ENCODE results near the gene IBSP.

IBSP gene

GRCh38 chr4:87781569-87781968, 17.8 kb upstream of the IBSP start:
- no peak overlapping the region for H2BK120ac ChIP-seq (ENCODE audit: low read depth, low read length)
- H3K4ac ChIP-seq (ENCODE audit: low read depth in 1 of 2, low read length in 2 of 2), result no peak overlapping the region
- no peak overlapping the region for H4K8ac ChIP-seq (ENCODE audit: low read length)
- 100% methylated on average over 1 of the region's 2 CpGs for WGBS
- H3K4me3 ChIP-seq (ENCODE audit: insufficient read depth in 1 of 2, low read depth in 1 of 2, low read length in 2 of 2), result no peak overlapping the region
- H2BK5ac ChIP-seq (ENCODE audit: low read depth, low read length, poor library complexity, severe bottlenecking), result no peak overlapping the region
- H4K91ac ChIP-seq (ENCODE audit: low read length), result no peak overlapping the region
- no peak overlapping the region for H2AK5ac ChIP-seq (ENCODE audit: low read length, severe bottlenecking)
- H3K79me1 ChIP-seq (replicated peaks; ENCODE audit: low read length, poor library complexity, severe bottlenecking), result no peaks in the 10 kb centered on the region
- no peak for DNase-seq
- no peak overlapping the region for H3K27ac ChIP-seq (ENCODE audit: low read length, poor library complexity, severe bottlenecking)
- no peak overlapping the region for H3K14ac ChIP-seq (ENCODE audit: low read length in 2 of 2)
- no peak overlapping the region for H3K9ac ChIP-seq (ENCODE audit: low read length)
- no peak overlapping the region for H3K23ac ChIP-seq (ENCODE audit: low read length in 2 of 2)
- H3K4me1 ChIP-seq (ENCODE audit: control insufficient read depth, insufficient read depth, low read depth, low read length), result no peaks in the 10 kb centered on the region
- no peak overlapping the region for H2BK12ac ChIP-seq (ENCODE audit: low read length in 2 of 2)
- H3K4me2 ChIP-seq (ENCODE audit: low read length, poor library complexity, severe bottlenecking), result no peak overlapping the region
- no peak overlapping the region for H3K18ac ChIP-seq (ENCODE audit: low read depth in 1 of 2, low read length in 2 of 2)
- H3K9me3 ChIP-seq (ENCODE audit: control insufficient read depth, low read length), result no peaks in the 10 kb centered on the region
- H2AFZ ChIP-seq (ENCODE audit: low read depth, low read length), result no peak overlapping the region
- H3K36me3 ChIP-seq (ENCODE audit: control insufficient read depth in 1 of 2, insufficient read depth in 2 of 2, low read depth in 1 of 2, low read length in 2 of 2), result no peaks in the 10 kb centered on the region
- no peaks in the 10 kb centered on the region for H3K27me3 ChIP-seq (ENCODE audit: control insufficient read depth in 1 of 2, insufficient read depth in 1 of 2, low read length in 2 of 2)
- H2BK15ac ChIP-seq (ENCODE audit: low read depth, poor library complexity, severe bottlenecking), result no peak overlapping the region

GRCh38 chr4:87783781-87784180, 15.6 kb upstream of the IBSP start:
- Histone ChIP-seq H3K4ac (ENCODE audit: low read depth in 1 of 2, low read length in 2 of 2) (no peak overlapping the region), H2BK12ac (ENCODE audit: low read length in 2 of 2) (no peak overlapping the region), H2AK5ac (ENCODE audit: low read length, severe bottlenecking) (no peak overlapping the region), H4K8ac (ENCODE audit: low read length) (no peak overlapping the region), H3K79me1 (replicated peaks; ENCODE audit: low read length, poor library complexity, severe bottlenecking) (no peaks in the 10 kb centered on the region), H3K14ac (ENCODE audit: low read length in 2 of 2) (no peak overlapping the region), H3K18ac (ENCODE audit: low read depth in 1 of 2, low read length in 2 of 2) (no peak overlapping the region), H3K4me3 (ENCODE audit: insufficient read depth in 1 of 2, low read depth in 1 of 2, low read length in 2 of 2) (no peak overlapping the region), H3K9ac (ENCODE audit: low read length) (no peak overlapping the region), H3K4me2 (ENCODE audit: low read length, poor library complexity, severe bottlenecking) (no peak overlapping the region), H3K9me3 (ENCODE audit: control insufficient read depth, low read length) (no peaks in the 10 kb centered on the region), H3K27me3 (ENCODE audit: control insufficient read depth in 1 of 2, insufficient read depth in 1 of 2, low read length in 2 of 2) (no peaks in the 10 kb centered on the region), H3K36me3 (ENCODE audit: control insufficient read depth in 1 of 2, insufficient read depth in 2 of 2, low read depth in 1 of 2, low read length in 2 of 2) (no peaks in the 10 kb centered on the region), H2BK5ac (ENCODE audit: low read depth, low read length, poor library complexity, severe bottlenecking) (no peak overlapping the region), H3K23ac (ENCODE audit: low read length in 2 of 2) (no peak overlapping the region), H2BK120ac (ENCODE audit: low read depth, low read length) (no peak overlapping the region), H2AFZ (ENCODE audit: low read depth, low read length) (no peak overlapping the region), H3K27ac (ENCODE audit: low read length, poor library complexity, severe bottlenecking) (no peak overlapping the region), H3K4me1 (ENCODE audit: control insufficient read depth, insufficient read depth, low read depth, low read length) (no peaks in the 10 kb centered on the region), H2BK15ac (ENCODE audit: low read depth, poor library complexity, severe bottlenecking) (no peak overlapping the region), H4K91ac (ENCODE audit: low read length) (no peak overlapping the region)
- DNase-seq, result no peak
- WGBS, result 100% methylated on average over 1 of the region's 2 CpGs

- H2BK120ac ChIP-seq (ENCODE audit: low read depth, low read length), result no peak overlapping the region
- no peak overlapping the region for H2AFZ ChIP-seq (ENCODE audit: low read depth, low read length)
- DNase-seq, result no peak
- H3K18ac ChIP-seq (ENCODE audit: low read depth in 1 of 2, low read length in 2 of 2), result no peak overlapping the region
- H3K79me1 ChIP-seq (replicated peaks; ENCODE audit: low read length, poor library complexity, severe bottlenecking), result no peaks in the 10 kb centered on the region
- no peaks in the 10 kb centered on the region for H3K9me3 ChIP-seq (ENCODE audit: control insufficient read depth, low read length)
- no peak overlapping the region for H4K91ac ChIP-seq (ENCODE audit: low read length)
- no peak overlapping the region for H3K4ac ChIP-seq (ENCODE audit: low read depth in 1 of 2, low read length in 2 of 2)
- H4K8ac ChIP-seq (ENCODE audit: low read length), result no peak overlapping the region
- no peaks in the 10 kb centered on the region for H3K36me3 ChIP-seq (ENCODE audit: control insufficient read depth in 1 of 2, insufficient read depth in 2 of 2, low read depth in 1 of 2, low read length in 2 of 2)
- H2AK5ac ChIP-seq (ENCODE audit: low read length, severe bottlenecking), result no peak overlapping the region
- H3K27ac ChIP-seq (ENCODE audit: low read length, poor library complexity, severe bottlenecking), result no peak overlapping the region
- H3K4me2 ChIP-seq (ENCODE audit: low read length, poor library complexity, severe bottlenecking), result no peak overlapping the region
- H3K4me3 ChIP-seq (ENCODE audit: insufficient read depth in 1 of 2, low read depth in 1 of 2, low read length in 2 of 2), result no peak overlapping the region
- H3K9ac ChIP-seq (ENCODE audit: low read length), result no peak overlapping the region
- H3K27me3 ChIP-seq (ENCODE audit: control insufficient read depth in 1 of 2, insufficient read depth in 1 of 2, low read length in 2 of 2), result no peaks in the 10 kb centered on the region
- H2BK15ac ChIP-seq (ENCODE audit: low read depth, poor library complexity, severe bottlenecking), result no peak overlapping the region
- no peak overlapping the region for H3K14ac ChIP-seq (ENCODE audit: low read length in 2 of 2)
- WGBS, result 87% methylated on average over 13 of the region's 15 CpGs
- H3K4me1 ChIP-seq (ENCODE audit: control insufficient read depth, insufficient read depth, low read depth, low read length), result no peaks in the 10 kb centered on the region
- no peak overlapping the region for H2BK12ac ChIP-seq (ENCODE audit: low read length in 2 of 2)
- no peak overlapping the region for H2BK5ac ChIP-seq (ENCODE audit: low read depth, low read length, poor library complexity, severe bottlenecking)
- H3K23ac ChIP-seq (ENCODE audit: low read length in 2 of 2), result no peak overlapping the region
Observed at GRCh38 chr4:87785731-87786509, 13.4 kb upstream of the IBSP start.

- Histone ChIP-seq H2AFZ (ENCODE audit: low read depth, low read length) (no peak overlapping the region), H3K4me3 (ENCODE audit: insufficient read depth in 1 of 2, low read depth in 1 of 2, low read length in 2 of 2) (no peak overlapping the region), H3K9me3 (ENCODE audit: control insufficient read depth, low read length) (no peaks in the 10 kb centered on the region), H2BK15ac (ENCODE audit: low read depth, poor library complexity, severe bottlenecking) (no peak overlapping the region), H3K36me3 (ENCODE audit: control insufficient read depth in 1 of 2, insufficient read depth in 2 of 2, low read depth in 1 of 2, low read length in 2 of 2) (no peaks in the 10 kb centered on the region), H3K9ac (ENCODE audit: low read length) (no peak overlapping the region), H3K4ac (ENCODE audit: low read depth in 1 of 2, low read length in 2 of 2) (no peak overlapping the region), H3K27ac (ENCODE audit: low read length, poor library complexity, severe bottlenecking) (no peak overlapping the region), H3K27me3 (ENCODE audit: control insufficient read depth in 1 of 2, insufficient read depth in 1 of 2, low read length in 2 of 2) (no peaks in the 10 kb centered on the region), H3K18ac (ENCODE audit: low read depth in 1 of 2, low read length in 2 of 2) (no peak overlapping the region), H3K4me1 (ENCODE audit: control insufficient read depth, insufficient read depth, low read depth, low read length) (peaks cover 1% of the 10 kb centered on the region), H2BK120ac (ENCODE audit: low read depth, low read length) (no peak overlapping the region), H4K91ac (ENCODE audit: low read length) (no peak overlapping the region), H2AK5ac (ENCODE audit: low read length, severe bottlenecking) (no peak overlapping the region), H4K8ac (ENCODE audit: low read length) (no peak overlapping the region), H3K14ac (ENCODE audit: low read length in 2 of 2) (no peak overlapping the region), H3K4me2 (ENCODE audit: low read length, poor library complexity, severe bottlenecking) (no peak overlapping the region), H3K79me1 (replicated peaks; ENCODE audit: low read length, poor library complexity, severe bottlenecking) (no peaks in the 10 kb centered on the region), H2BK5ac (ENCODE audit: low read depth, low read length, poor library complexity, severe bottlenecking) (no peak overlapping the region), H2BK12ac (ENCODE audit: low read length in 2 of 2) (no peak overlapping the region), H3K23ac (ENCODE audit: low read length in 2 of 2) (no peak overlapping the region)
- no peak for DNase-seq
Observed at GRCh38 chr4:87802858-87803257, 3.5 kb downstream of the IBSP start.
